ENCODE results near the gene FBXO11. TPM values are rescaled to one million over a fixed set of nuclear protein-coding genes. Genes with fewer than 3 reads are reported as not detected.
"Not testable (repeated sequence)": the region's sequence is repeated elsewhere in the genome, so short reads cannot be mapped to it uniquely, and the experiment has no call there.

The FBXO11 gene
- total RNA-seq, 4 donors from 2014 or later = 49.5 to 98.0 (median 68.8) TPM

- WGBS, 2 donors = 85 to 86% methylated on average over 5 of the region's 5 CpGs
- peaks cover 0 to 8% (median 0%) of the 10 kb centered on the region in 4 donors for H3K4me1 ChIP-seq
Measured at GRCh38 chr2:47908682-47909081, 2.4 kb upstream of the FBXO11 start.

DNA sequence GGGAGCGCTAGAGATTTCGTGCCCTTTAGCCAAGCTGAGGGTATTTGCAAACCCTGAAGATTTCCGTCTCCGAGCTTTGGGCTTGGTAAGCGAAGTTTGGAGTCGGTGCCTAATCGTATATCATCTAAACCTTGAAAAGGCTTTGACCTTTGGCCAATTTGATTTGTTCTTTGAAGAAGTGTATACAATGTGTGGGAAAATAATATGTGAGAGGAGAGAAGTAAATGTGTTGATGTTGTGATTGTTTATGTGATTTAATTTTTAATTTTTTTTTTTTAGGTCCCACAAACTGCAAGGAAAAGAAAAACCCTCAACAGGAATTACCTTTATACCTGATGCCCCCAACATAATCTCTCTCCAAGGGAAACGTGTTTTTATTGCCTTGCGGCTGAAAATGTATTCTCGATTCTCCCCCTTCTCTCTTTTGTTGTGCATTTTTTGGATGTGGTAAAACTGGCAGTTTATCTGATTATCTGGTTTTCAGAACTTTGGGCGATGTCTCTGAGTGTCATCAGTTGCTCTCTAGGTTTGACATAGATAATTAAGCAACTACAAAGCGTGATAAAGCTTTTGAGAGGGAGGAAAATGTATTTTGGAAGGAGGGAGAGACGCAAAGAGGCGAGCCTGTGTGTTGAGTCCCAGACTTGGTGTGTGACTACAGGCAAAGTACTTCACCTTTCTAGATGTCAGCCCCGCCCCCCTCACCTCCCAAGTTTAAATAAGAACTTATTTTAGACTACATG, 912 bp upstream of the FBXO11 start:
- H3K36me3 ChIP-seq = no peaks in the 10 kb centered on the region
- TF ChIP-seq EP300 (IDR thresholded peaks at IDR 0.05) (peak in 1 of 2 donors; percentile 39), POLR2A (IDR thresholded peaks at IDR 0.05) (no peak), CTCF (IDR thresholded peaks at IDR 0.05) (peak in 1 of 5 experiments; percentile 34)
- peaks cover 0 to 23% (median 2%) of the 10 kb centered on the region in 4 donors for H3K4me1 ChIP-seq
- WGBS, 2 donors = 22% methylated on average over 15 of the region's 15 CpGs
- no peaks in the 10 kb centered on the region for H3K27me3 ChIP-seq
- H3K27ac ChIP-seq = peak overlapping the region; percentile 97 to 100 (median 98)
- DNase-seq (ENCODE audit: low spot score in 2 of 2) = peak; percentile 30 to 35
- H3K4me3 ChIP-seq = peak overlapping the region; percentile 41 to 90 (median 75)
- no peaks in the 10 kb centered on the region for H3K9me3 ChIP-seq

More at GRCh38 chr2:47908682-47909081, 2.4 kb upstream of the FBXO11 start:
- peak overlapping the region in 1 of 4 donors; percentile 11 for H3K27ac ChIP-seq
- no peaks in the 10 kb centered on the region for H3K36me3 ChIP-seq
- DNase-seq (ENCODE audit: low spot score in 2 of 2) = no peak
- no peak overlapping the region for H3K4me3 ChIP-seq
- no peak for TF ChIP-seq POLR2A (IDR thresholded peaks at IDR 0.05)
- TF ChIP-seq EP300 (IDR thresholded peaks at IDR 0.05) = no peak
- no peak for TF ChIP-seq CTCF (IDR thresholded peaks at IDR 0.05)
- no peaks in the 10 kb centered on the region for H3K9me3 ChIP-seq
- H3K27me3 ChIP-seq = no peaks in the 10 kb centered on the region

DNA sequence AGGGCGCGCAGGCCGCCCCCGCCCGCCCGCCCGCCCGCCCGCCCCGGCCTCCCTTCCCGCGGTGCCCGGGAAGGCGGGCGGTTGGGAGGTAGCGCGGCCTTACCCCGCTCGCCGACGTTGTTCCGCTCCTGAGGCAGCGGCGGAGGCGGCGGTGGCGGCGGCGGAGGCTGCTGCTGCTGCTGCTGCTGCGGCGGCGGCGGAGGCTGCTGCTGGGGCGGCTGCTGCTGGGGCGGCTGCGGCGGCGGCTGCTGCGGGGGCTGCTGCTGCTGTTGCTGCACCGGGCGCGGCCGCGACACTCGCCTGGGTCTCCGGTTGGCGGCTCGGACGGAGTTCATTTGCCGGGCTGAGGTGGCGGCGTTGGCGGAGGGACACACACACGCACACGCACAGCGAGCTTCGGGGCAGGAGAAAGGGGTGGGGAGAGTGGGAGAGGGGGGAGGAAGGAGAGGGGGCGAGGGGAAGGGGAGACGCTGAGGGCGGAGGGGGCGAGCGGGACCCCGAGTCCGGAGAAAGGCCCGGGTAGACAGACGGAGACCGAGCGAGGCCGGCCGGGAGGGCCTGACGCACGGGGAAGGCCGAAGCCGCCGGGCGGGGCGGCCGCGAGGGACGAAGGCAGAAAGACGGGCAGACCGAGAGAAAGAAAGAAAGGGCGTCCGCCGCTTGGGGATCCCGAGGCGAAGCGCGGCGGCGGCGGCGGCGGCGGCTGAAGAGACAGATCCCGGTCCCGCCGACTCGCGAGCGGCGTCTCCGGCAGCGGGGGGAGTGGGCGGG, 727 bp downstream of the FBXO11 start:
- Histone ChIP-seq H3K27ac (peak overlapping the region; percentile 97 to 100 (median 98)), H3K36me3 (no peaks in the 10 kb centered on the region), H3K9me3 (no peaks in the 10 kb centered on the region), H3K27me3 (no peaks in the 10 kb centered on the region), H3K4me3 (peak overlapping the region; percentile 74 to 90 (median 82)), H3K4me1 (peaks cover 0 to 37% (median 5%) of the 10 kb centered on the region in 4 donors)
- WGBS, 2 donors = 1% methylated on average over 61 to 68 of the region's 105 CpGs
- peak in 1 of 2 donors; percentile 20 for DNase-seq (ENCODE audit: low spot score in 2 of 2)
- TF ChIP-seq POLR2A (IDR thresholded peaks at IDR 0.05) = no peak
- TF ChIP-seq EP300 (IDR thresholded peaks at IDR 0.05) = no peak
- TF ChIP-seq CTCF (IDR thresholded peaks at IDR 0.05) = no peak

GRCh38 chr2:47903781-47904490, 2.4 kb downstream of the FBXO11 start:
- Histone ChIP-seq H3K27me3 (no peaks in the 10 kb centered on the region), H3K4me1 (peaks cover 0 to 48% (median 15%) of the 10 kb centered on the region in 4 donors), H3K27ac (peak overlapping the region; percentile 97 to 100 (median 98)), H3K36me3 (no peaks in the 10 kb centered on the region), H3K9me3 (no peaks in the 10 kb centered on the region), H3K4me3 (peak overlapping the region; percentile 74 to 90 (median 82))
- TF ChIP-seq CTCF (IDR thresholded peaks at IDR 0.05) (no peak), POLR2A (IDR thresholded peaks at IDR 0.05) (no peak), EP300 (IDR thresholded peaks at IDR 0.05) (no peak)
- WGBS, 2 donors = 1 to 3% methylated on average over 10 of the region's 10 CpGs
- no peak for DNase-seq (ENCODE audit: low spot score in 2 of 2)

GRCh38 chr2:47901892-47902291, 4.4 kb downstream of the FBXO11 start:
- DNase-seq (ENCODE audit: low spot score in 2 of 2); H3K4me3 ChIP-seq; H3K36me3 ChIP-seq; H3K27me3 ChIP-seq; H3K27ac ChIP-seq; H3K9me3 ChIP-seq: not testable (repeated sequence)
- peaks cover 0 to 61% (median 21%) of the 10 kb centered on the region in 4 donors for H3K4me1 ChIP-seq
- 84 to 90% methylated on average over 13 of the region's 13 CpGs for WGBS, 2 donors

Data from tibial nerve (tissue), 4 donors.